Gastroesophageal sphincter (tissue), 4 donors: ENCODE results near the gene SPECC1L. TPM values are rescaled to one million over a fixed set of nuclear protein-coding genes. Genes with fewer than 3 reads are reported as not detected.

Source experiments
- ATAC-seq: fragments of 150-250 bp; one replicate; pipeline ENCODE4 v1.9.1; 2016; ENCODE audit warnings: mild to moderate bottlenecking, moderate library complexity
- H3K27ac ChIP-seq, 4 donors: fragments of 200-600 bp; sonication (generic) in 3 of 4; 1 replicate in 3 of 4; 2 replicates in 1 of 4; pipeline ENCODE4 v1.5.1; 2016 to 2019
- H3K27me3 ChIP-seq: fragments of 200-600 bp; sonication (generic); one replicate; pipeline ENCODE4 v1.5.1; 2019
- H3K36me3 ChIP-seq, 2 donors: fragments of 200-600 bp; sonication (generic); one replicate each; pipeline ENCODE4 v1.5.1; 2019; ENCODE audit warnings: control low read depth in 1 of 2
- H3K4me1 ChIP-seq, 3 donors: fragments of 200-600 bp; sonication (generic); 1 replicate in 2 of 3; 2 replicates in 1 of 3; pipeline ENCODE4 v1.5.1; 2016 to 2019; ENCODE audit warnings: control low read depth in 2 of 3
- H3K4me3 ChIP-seq, 2 donors: fragments of 200-600 bp; sonication (generic); one replicate each; pipeline ENCODE4 v1.5.1; 2019; ENCODE audit warnings: mild to moderate bottlenecking in 1 of 2, moderate library complexity in 1 of 2
- H3K9me3 ChIP-seq, 3 donors: fragments of 200-600 bp; sonication (generic); one replicate each; pipeline ENCODE4 v1.5.1; 2017 to 2019; ENCODE audit warnings: control low read depth in 2 of 3
- EP300 ChIP-seq: sonication (generic); formaldehyde crosslinking; IDR thresholded peaks from one replicate; pipeline ENCODE4 v1.6.1; 2017; ENCODE audit warnings: antibody characterized with exemption, mild to moderate bottlenecking
- POLR2A ChIP-seq, 2 donors: fragments of 450-650 bp; IDR thresholded peaks; one replicate each; pipeline ENCODE4 v1.6.1; 2017; ENCODE audit warnings: antibody characterized with exemption in 2 of 2, mild to moderate bottlenecking in 2 of 2, moderate library complexity in 1 of 2
- POLR2AphosphoS5 ChIP-seq: sonication (generic); formaldehyde crosslinking; IDR thresholded peaks from one replicate; pipeline ENCODE4 v1.6.1; 2017; ENCODE audit warnings: antibody characterized with exemption
- WGBS, 2 donors: methylation state at CpG; one replicate each; pipeline ENCODE4 v1.1.5; 2018; ENCODE audit warnings: low coverage in 1 of 2; 5-methylcytosine and 5-hydroxymethylcytosine counted together
- total RNA-seq, 4 donors: library from RNA; depleted of rRNA; stranded (reverse); fragments of >200 nt; gene quantifications; one replicate each; pipeline ENCODE4 v1.1.0, GENCODE V29; 2016
- TF ChIP-seq, protein P1 (sequence below), 4 experiments: fragments of 200-600 bp in 2 of 4; fragments of 450-650 bp in 2 of 4; sonication (generic) in 1 of 4; IDR thresholded peaks; one replicate each; pipeline ENCODE4 v1.5.1; 2017 to 2019; ENCODE audit warnings: antibody characterized with exemption in 4 of 4, mild to moderate bottlenecking in 2 of 4, moderate library complexity in 2 of 4

The SPECC1L gene
- total RNA-seq, 4 donors from 2014 or later = 62.3 to 110 (median 92.5) TPM

DNA sequence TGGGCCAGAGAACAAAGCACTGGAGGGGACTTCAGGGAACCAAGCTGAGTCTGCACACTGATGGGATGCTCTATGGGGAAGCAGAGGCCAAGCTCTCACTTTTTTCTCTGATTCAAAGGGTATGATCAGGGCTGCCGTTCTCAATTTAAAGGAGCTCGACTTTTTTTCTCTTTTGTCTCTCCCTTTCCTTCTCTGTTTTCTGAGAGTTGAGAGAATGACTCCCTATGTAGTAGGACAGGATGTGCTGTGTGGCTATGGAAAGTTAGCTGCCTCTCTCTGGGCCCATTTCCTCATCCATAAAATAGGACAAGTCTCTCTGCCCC is 164.7 kb downstream of the SPECC1L start:
- no peaks in the 10 kb centered on the region for H3K9me3 ChIP-seq
- H3K27me3 ChIP-seq = no peaks in the 10 kb centered on the region
- no peak overlapping the region for H3K4me3 ChIP-seq
- H3K27ac ChIP-seq = peak overlapping the region in 2 of 4 donors; percentile 38 to 59
- peaks cover 0 to 61% (median 30%) of the 10 kb centered on the region in 3 donors for H3K4me1 ChIP-seq
- no peak for ATAC-seq
- WGBS, 2 donors = 100% methylated on average over 1 of the region's 2 CpGs; no CpG with 5 or more reads in 1 of the 2 donors
- H3K36me3 ChIP-seq = no peaks in the 10 kb centered on the region
- no peak for TF ChIP-seq POLR2A (IDR thresholded peaks at IDR 0.05)
- no peak for TF ChIP-seq POLR2AphosphoS5
- no peak for TF ChIP-seq EP300
- TF ChIP-seq, protein P1, sequence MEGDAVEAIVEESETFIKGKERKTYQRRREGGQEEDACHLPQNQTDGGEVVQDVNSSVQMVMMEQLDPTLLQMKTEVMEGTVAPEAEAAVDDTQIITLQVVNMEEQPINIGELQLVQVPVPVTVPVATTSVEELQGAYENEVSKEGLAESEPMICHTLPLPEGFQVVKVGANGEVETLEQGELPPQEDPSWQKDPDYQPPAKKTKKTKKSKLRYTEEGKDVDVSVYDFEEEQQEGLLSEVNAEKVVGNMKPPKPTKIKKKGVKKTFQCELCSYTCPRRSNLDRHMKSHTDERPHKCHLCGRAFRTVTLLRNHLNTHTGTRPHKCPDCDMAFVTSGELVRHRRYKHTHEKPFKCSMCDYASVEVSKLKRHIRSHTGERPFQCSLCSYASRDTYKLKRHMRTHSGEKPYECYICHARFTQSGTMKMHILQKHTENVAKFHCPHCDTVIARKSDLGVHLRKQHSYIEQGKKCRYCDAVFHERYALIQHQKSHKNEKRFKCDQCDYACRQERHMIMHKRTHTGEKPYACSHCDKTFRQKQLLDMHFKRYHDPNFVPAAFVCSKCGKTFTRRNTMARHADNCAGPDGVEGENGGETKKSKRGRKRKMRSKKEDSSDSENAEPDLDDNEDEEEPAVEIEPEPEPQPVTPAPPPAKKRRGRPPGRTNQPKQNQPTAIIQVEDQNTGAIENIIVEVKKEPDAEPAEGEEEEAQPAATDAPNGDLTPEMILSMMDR (IDR thresholded peaks at IDR 0.05) = no peak

DNA sequence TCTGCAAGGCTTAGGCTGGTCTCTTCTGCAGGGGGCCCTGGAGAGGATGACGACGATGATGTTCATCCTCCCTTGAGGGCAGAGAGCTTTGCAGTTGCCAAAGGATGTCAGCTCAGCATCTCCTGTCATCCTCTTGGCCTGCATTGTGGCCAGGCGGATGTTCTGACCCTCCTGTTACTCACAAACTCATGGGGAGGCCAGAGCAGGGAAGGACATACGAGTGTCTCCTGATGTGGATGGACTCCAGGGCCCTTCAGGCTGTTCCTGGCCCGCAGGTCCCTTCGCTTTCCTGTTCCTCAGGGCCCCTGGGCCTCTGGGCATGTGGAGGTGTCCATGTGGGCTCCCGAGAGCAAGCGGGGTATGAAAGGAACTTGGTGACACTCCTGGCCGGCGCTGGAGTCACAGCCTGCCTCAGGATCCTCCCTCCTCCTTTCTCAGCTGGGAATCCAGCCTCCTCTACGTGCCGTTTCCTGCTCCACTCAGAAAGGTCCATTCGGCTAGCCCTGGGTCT is 165.3 kb downstream of the SPECC1L start:
- 47% methylated on average over 3 of the region's 13 CpGs; no CpG with 5 or more reads in 1 of the 2 donors for WGBS, 2 donors
- Histone ChIP-seq H3K27me3 (no peaks in the 10 kb centered on the region), H3K4me3 (no peak overlapping the region), H3K9me3 (no peaks in the 10 kb centered on the region), H3K4me1 (peaks cover 0 to 58% (median 28%) of the 10 kb centered on the region in 3 donors), H3K27ac (peak overlapping the region in 2 of 4 donors; percentile 16 to 59), H3K36me3 (peaks cover 0 to 6% of the 10 kb centered on the region in 2 donors)
- ATAC-seq = no peak
- TF ChIP-seq, protein P1 (IDR thresholded peaks at IDR 0.05) = no peak
- TF ChIP-seq POLR2A (IDR thresholded peaks at IDR 0.05) (no peak), POLR2AphosphoS5 (no peak), EP300 (no peak)

DNA sequence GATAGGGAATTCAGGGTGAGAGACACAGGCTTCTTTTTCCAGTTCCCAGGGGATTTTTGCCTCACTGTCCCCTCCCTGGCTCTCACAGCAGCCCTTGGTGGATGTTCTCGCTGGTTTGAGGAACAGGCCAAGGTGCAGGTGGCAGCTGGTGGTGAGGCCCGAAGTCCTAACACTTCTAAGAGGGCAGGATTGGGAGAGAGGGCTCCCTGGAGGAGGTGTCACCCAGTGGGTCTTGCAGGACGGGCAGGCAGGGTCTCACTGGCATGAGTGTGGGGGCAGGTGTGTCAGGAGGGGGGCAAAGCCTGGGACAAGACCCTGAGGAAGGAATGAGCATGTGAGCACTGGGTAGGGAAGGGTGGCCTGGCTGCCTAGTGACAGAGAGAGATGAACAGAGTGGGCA is 165.9 kb downstream of the SPECC1L start:
- Histone ChIP-seq H3K9me3 (no peaks in the 10 kb centered on the region), H3K27me3 (no peaks in the 10 kb centered on the region), H3K27ac (peak overlapping the region in 3 of 4 donors; percentile 12 to 59 (median 16)), H3K36me3 (peaks cover 0 to 12% of the 10 kb centered on the region in 2 donors), H3K4me1 (peaks cover 0 to 52% (median 28%) of the 10 kb centered on the region in 3 donors), H3K4me3 (no peak overlapping the region)
- TF ChIP-seq, protein P1 (IDR thresholded peaks at IDR 0.05) = no peak
- TF ChIP-seq POLR2AphosphoS5 (no peak), EP300 (no peak), POLR2A (IDR thresholded peaks at IDR 0.05) (no peak)
- no CpG with 5 or more reads among the region's 3 CpGs for WGBS, 2 donors
- ATAC-seq = no peak

DNA sequence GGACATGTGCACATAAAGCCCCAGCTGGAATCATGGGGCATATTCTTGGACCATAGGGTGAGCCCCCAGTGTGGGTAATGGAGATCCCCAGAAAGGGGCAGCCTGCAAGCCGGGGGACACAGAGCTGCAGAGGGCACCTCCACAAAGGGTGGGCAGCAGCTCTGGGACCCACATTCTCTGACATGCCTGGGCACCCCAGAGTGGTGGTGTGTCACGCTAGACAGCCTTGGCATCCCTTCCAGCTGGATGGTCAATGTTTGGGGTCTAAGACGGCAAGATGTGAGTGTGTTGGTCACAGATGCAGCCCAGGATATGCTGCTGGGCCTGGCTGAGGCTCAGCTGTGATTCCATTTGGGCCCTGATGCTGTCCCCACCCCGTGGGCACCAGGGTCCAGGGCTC is 166.5 kb downstream of the SPECC1L start:
- no peak overlapping the region for H3K4me3 ChIP-seq
- peaks cover 0 to 46% (median 26%) of the 10 kb centered on the region in 3 donors for H3K4me1 ChIP-seq
- H3K27me3 ChIP-seq = no peaks in the 10 kb centered on the region
- H3K9me3 ChIP-seq = no peaks in the 10 kb centered on the region
- TF ChIP-seq, protein P1 (IDR thresholded peaks at IDR 0.05) = no peak
- no peak for TF ChIP-seq EP300
- no peak for TF ChIP-seq POLR2AphosphoS5
- TF ChIP-seq POLR2A (IDR thresholded peaks at IDR 0.05) = no peak
- ATAC-seq = no peak
- H3K27ac ChIP-seq = no peak overlapping the region
- peaks cover 0 to 17% of the 10 kb centered on the region in 2 donors for H3K36me3 ChIP-seq
- WGBS, 2 donors = 100% methylated on average over 2 of the region's 4 CpGs; no CpG with 5 or more reads in 1 of the 2 donors

DNA sequence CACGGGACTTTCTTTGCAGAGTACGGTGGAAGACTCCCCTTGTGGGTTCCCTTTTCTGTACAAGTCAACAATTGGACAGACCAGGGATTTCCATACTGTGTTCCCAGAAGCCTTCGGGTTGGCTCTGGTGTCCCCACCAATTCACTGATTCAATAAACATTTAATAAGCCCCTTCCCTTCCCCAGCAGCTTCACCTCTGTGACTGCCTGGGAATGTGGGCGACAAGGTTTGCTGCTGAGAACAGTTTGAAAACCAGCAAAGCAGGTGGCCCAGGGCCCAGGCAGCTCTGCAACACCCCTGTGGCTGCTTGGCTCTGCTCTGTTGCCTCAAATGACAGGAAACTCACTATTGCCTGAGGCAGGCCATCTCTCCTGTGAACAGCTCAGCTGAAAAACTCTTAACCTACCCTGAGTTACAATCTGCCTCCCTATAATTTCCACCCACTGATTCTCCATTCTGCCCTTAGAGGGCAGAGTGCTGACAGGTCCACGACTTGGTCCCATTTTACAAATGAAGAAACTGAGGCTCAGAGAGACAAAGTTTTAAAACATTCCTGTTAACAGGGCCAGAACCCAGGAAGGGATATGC is 167.2 kb downstream of the SPECC1L start:
- 79 to 93% methylated on average over 4 of the region's 5 CpGs for WGBS, 2 donors

More for the DNA sequence above, 167.2 kb downstream of the SPECC1L start:
- Histone ChIP-seq H3K9me3 (no peaks in the 10 kb centered on the region), H3K27me3 (no peaks in the 10 kb centered on the region), H3K4me3 (no peak overlapping the region), H3K27ac (no peak overlapping the region), H3K4me1 (peaks cover 0 to 39% (median 18%) of the 10 kb centered on the region in 3 donors), H3K36me3 (peaks cover 0 to 21% of the 10 kb centered on the region in 2 donors)
- TF ChIP-seq POLR2A (IDR thresholded peaks at IDR 0.05) (no peak), EP300 (no peak), POLR2AphosphoS5 (no peak)
- TF ChIP-seq, protein P1 (IDR thresholded peaks at IDR 0.05) = no peak
- no peak for ATAC-seq
